ENCODE results near the gene NSD2.

- TF ChIP-seq CTCF (IDR thresholded peaks at IDR 0.05) (no peak), ZFX (IDR thresholded peaks at IDR 0.05; ENCODE audit: borderline replicate concordance) (no peak)
These were observed 31.8 kb downstream of the NSD2 start for GRCh38 chr4:1903035-1903434.
